Erythroblast (primary cell): ENCODE measurements around the gene P2RY6.

Experiments
- GATA1 ChIP-seq: IDR thresholded peaks from 2 replicates; pipeline ENCODE4 v1.6.1; 2011; ENCODE audit warnings: low read depth, mild to moderate bottlenecking, control low read depth, low read length, moderate library complexity
- POLR2A ChIP-seq: IDR thresholded peaks from 2 replicates; pipeline ENCODE4 v1.6.1; 2011; ENCODE audit warnings: mild to moderate bottlenecking, low read length

DNA sequence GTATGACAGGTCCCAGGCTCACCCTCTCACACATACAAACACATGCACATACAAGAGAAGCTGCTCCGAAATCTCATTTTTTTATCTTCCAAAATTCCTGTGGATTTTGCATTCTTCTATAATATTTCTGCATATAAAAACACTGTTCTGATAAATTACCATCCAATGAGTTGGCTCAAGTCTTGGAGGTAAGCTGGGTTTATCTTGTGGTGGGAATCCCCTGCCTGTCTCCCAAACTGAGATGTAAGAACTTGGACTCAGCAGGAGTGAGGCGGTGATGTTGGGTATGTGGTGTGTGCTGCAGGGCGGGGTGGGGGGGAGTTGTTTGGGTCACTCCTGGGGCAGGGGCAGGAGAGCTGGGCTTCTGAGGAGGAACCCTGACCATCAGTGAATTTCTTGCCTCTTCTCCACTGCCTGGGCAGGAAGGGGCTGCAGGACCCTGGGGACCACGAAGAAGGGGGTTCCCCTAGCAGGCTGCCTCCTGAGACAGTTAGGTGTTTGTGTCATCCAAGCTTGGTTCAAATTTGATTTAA, 6.8 kb upstream of the P2RY6 start:
- TF ChIP-seq POLR2A = no peak
- no peak for TF ChIP-seq GATA1
